Stimulated activated CD4-positive, alpha-beta T cell treated with anti-CD3 and anti-CD28 coated beads, TNF-alpha, amount 100 ng/mL, for 4 hours (primary cell): ENCODE results near the gene PMM2.

ENCODE experiments used
- DNase-seq, 3 experiments: peaks; one replicate each; pipeline ENCODE4 v3.0.0-alpha.2; 2020; ENCODE audit warnings: low read depth in 3 of 3

The PMM2 gene

GRCh38 chr16:8850279-8850885 is 52.7 kb downstream of the PMM2 start:
- DNase-seq: no peak

- no peak for DNase-seq
Measured at GRCh38 chr16:8851761-8852403, 54.2 kb downstream of the PMM2 start.

GRCh38 chr16:8852534-8852933 is 54.9 kb downstream of the PMM2 start:
- DNase-seq: no peak

GRCh38 chr16:8853150-8853549 is 55.5 kb downstream of the PMM2 start:
- DNase-seq: no peak

- no peak for DNase-seq
Measured at GRCh38 chr16:8853611-8854010, 56.0 kb downstream of the PMM2 start.

- no peak for DNase-seq
Measured at GRCh38 chr16:8854298-8854948, 56.8 kb downstream of the PMM2 start.

GRCh38 chr16:8855051-8855786 is 57.6 kb downstream of the PMM2 start:
- no peak for DNase-seq

- DNase-seq: no peak
Measured at GRCh38 chr16:8855972-8856371, 58.3 kb downstream of the PMM2 start.

- no peak for DNase-seq
Measured at GRCh38 chr16:8858994-8859912, 61.6 kb downstream of the PMM2 start.

- no peak for DNase-seq
Measured at GRCh38 chr16:8859913-8860881, 62.6 kb downstream of the PMM2 start.

- DNase-seq: no peak
Measured at GRCh38 chr16:8861563-8862308, 64.1 kb downstream of the PMM2 start.

GRCh38 chr16:8862309-8863130 is 64.9 kb downstream of the PMM2 start:
- DNase-seq: no peak

- no peak for DNase-seq
Measured at GRCh38 chr16:8863594-8864424, 66.2 kb downstream of the PMM2 start.

- no peak for DNase-seq
Measured at GRCh38 chr16:8864480-8865110, 67.0 kb downstream of the PMM2 start.

GRCh38 chr16:8865145-8865882 is 67.7 kb downstream of the PMM2 start:
- DNase-seq: no peak

- no peak for DNase-seq
Measured at GRCh38 chr16:8866118-8866883, 68.7 kb downstream of the PMM2 start.
